Endothelial cell of umbilical vein (primary cell): ENCODE data around the gene MCUR1. TPM values are rescaled to one million over a fixed set of nuclear protein-coding genes. Genes with fewer than 3 reads are reported as not detected.

ENCODE experiments used
- BruUV-seq: library from RNA; stranded (reverse); fragments of 400-500 nt; replicated peaks from 2 replicates; lab custom pipeline; 2021; lab: Mats Ljungman, UMichigan
- CTCF ChIA-PET: fragments of 300-600, 350-600 bp; sonication (Branson Sonifier 250); formaldehyde crosslinking; loops from one replicate; lab custom pipeline; 2021; ENCODE audit warnings: antibody characterized with exemption, inconsistent platforms; lab: Charles Lee
- POLR2A ChIA-PET: fragments of 300-600, 350-600 bp; sonication (Branson Sonifier 250); formaldehyde crosslinking; loops from one replicate; lab custom pipeline; 2021; ENCODE audit warnings: antibody characterized with exemption, inconsistent platforms; lab: Charles Lee
- DNase-seq: peaks from one replicate; pipeline ENCODE4 v3.0.0-alpha.2; 2011; ENCODE audit warnings: low read depth, low spot score
- FAIRE-seq: peaks from 2 replicates; lab custom pipeline; 2011; peaks lifted over from hg19 to GRCh38; lab: Jason Lieb, UNC
- H2AFZ ChIP-seq: 2 replicates; pipeline ENCODE4 v1.6.0; 2012; ENCODE audit warnings: low read depth, low read length, control low read depth, inconsistent platforms
- H3K27ac ChIP-seq: 2 replicates; pipeline ENCODE4 v1.5.1; 2011; ENCODE audit warnings: low read depth, mild to moderate bottlenecking, control low read depth, low read length, moderate library complexity; ENCODE audit not compliant: insufficient read depth
- H3K27me3 ChIP-seq, 2 experiments: 2 replicates each; pipeline versions ENCODE4 v1.6.0 to v1.6.1; 2011; ENCODE audit warnings: low read length in 2 of 2, mixed read lengths in 1 of 2; ENCODE audit not compliant: control insufficient read depth in 2 of 2, insufficient read depth in 2 of 2
- H3K36me3 ChIP-seq, 2 experiments: 2 replicates in 1 of 2; 3 replicates in 1 of 2; pipeline ENCODE4 v1.5.1; 2011; ENCODE audit warnings: low read length in 2 of 2, mild to moderate bottlenecking in 1 of 2, moderate library complexity in 1 of 2; ENCODE audit not compliant: control insufficient read depth in 2 of 2, insufficient read depth in 2 of 2; ENCODE audit errors: extremely low read depth in 1 of 2
- H3K4me1 ChIP-seq: 3 replicates; pipeline ENCODE4 v1.5.1; 2011; ENCODE audit warnings: mild to moderate bottlenecking, low read length; ENCODE audit not compliant: control insufficient read depth, insufficient read depth; ENCODE audit errors: extremely low read depth
- H3K4me2 ChIP-seq: 2 replicates; pipeline ENCODE4 v1.6.1; 2011; ENCODE audit warnings: low read length, control low read depth, mixed read lengths; ENCODE audit not compliant: insufficient read depth
- H3K4me3 ChIP-seq, 3 experiments: fragments of 200-600 bp in 1 of 3; sonication (generic), shearing (Covaris generic) in 1 of 3; replicated peaks in 1 of 3; 2 replicates each; pipeline ENCODE4 v1.5.1; 2011 to 2016; ENCODE audit warnings: control low read depth in 3 of 3, low read length in 3 of 3, mild to moderate bottlenecking in 2 of 3, inconsistent platforms in 1 of 3, low read depth in 1 of 3, moderate library complexity in 1 of 3; ENCODE audit not compliant: insufficient read depth in 1 of 3
- H3K79me2 ChIP-seq: 2 replicates; pipeline ENCODE4 v1.6.0; 2012; ENCODE audit warnings: low read length, inconsistent platforms; ENCODE audit not compliant: control insufficient read depth, insufficient read depth
- H3K9ac ChIP-seq: replicated peaks from 2 replicates; pipeline ENCODE3; 2011; ENCODE audit warnings: low read length, control low read depth; ENCODE audit not compliant: insufficient read depth; ENCODE audit errors: extremely low read depth
- H3K9me1 ChIP-seq: replicated peaks from 3 replicates; pipeline ENCODE4 v1.6.0; 2011; ENCODE audit warnings: mild to moderate bottlenecking, low read length; ENCODE audit not compliant: control insufficient read depth, insufficient read depth; ENCODE audit errors: extremely low read depth
- H3K9me3 ChIP-seq: replicated peaks from 2 replicates; pipeline ENCODE4 v1.5.1; 2012; ENCODE audit warnings: low read length, inconsistent platforms; ENCODE audit not compliant: control insufficient read depth, insufficient read depth
- H4K20me1 ChIP-seq: replicated peaks from 2 replicates; pipeline ENCODE3; 2011; ENCODE audit warnings: mild to moderate bottlenecking, low read length; ENCODE audit not compliant: control insufficient read depth, insufficient read depth; ENCODE audit errors: extremely low read depth
- EZH2 ChIP-seq: IDR thresholded peaks from 2 replicates; pipeline ENCODE4 v1.6.1; 2012; ENCODE audit warnings: borderline replicate concordance, low read depth, mild to moderate bottlenecking, moderate library complexity, low read length, inconsistent platforms; ENCODE audit not compliant: severe bottlenecking
- FOS ChIP-seq: IDR thresholded peaks from 2 replicates; pipeline ENCODE4 v1.6.1; 2011; ENCODE audit warnings: mild to moderate bottlenecking, low read length, moderate library complexity, borderline replicate concordance; ENCODE audit not compliant: insufficient read depth
- GATA2 ChIP-seq: IDR thresholded peaks from 2 replicates; pipeline ENCODE4 v1.7.0; 2011; ENCODE audit warnings: low read depth, mild to moderate bottlenecking, moderate library complexity, mixed read lengths, low read length; ENCODE audit not compliant: insufficient read length, insufficient read depth
- JUN ChIP-seq: IDR thresholded peaks from 2 replicates; pipeline ENCODE4 v1.6.1; 2011; ENCODE audit warnings: borderline replicate concordance, low read depth; ENCODE audit not compliant: insufficient read length, insufficient read depth
- MYC ChIP-seq: IDR thresholded peaks from one replicate; pipeline ENCODE4 v1.6.1; 2011; ENCODE audit warnings: mild to moderate bottlenecking, low read depth, low read length
- POLR2A ChIP-seq: IDR thresholded peaks from 2 replicates; pipeline ENCODE4 v1.6.1; 2012; ENCODE audit warnings: low read depth, mild to moderate bottlenecking, control low read depth, low read length
- POLR2AphosphoS5 ChIP-seq: IDR thresholded peaks from 2 replicates; pipeline ENCODE4 v1.6.1; 2012; ENCODE audit warnings: low read depth, mild to moderate bottlenecking, control low read depth, low read length, moderate library complexity; ENCODE audit not compliant: insufficient read depth
- dilution Hi-C: fragments of 300-500 bp; cut with MboI; formaldehyde crosslinking; loops from one replicate; pipeline ENCODE4 v1.15.0; 2019; ENCODE audit warnings: low sequenced_read_pairs; ENCODE audit not compliant: extremely low pct_ligation_motif_present
- intact Hi-C: fragments of 100-400 bp; cut with micrococcal nuclease; formaldehyde crosslinking; loops from one replicate; pipeline ENCODE4 v1.10.0; 2022
- polyA plus RNA-seq, 4 experiments: library from polyadenylated mRNA; depleted of rRNA in 3 of 4; stranded (reverse) in 3 of 4; unstranded in 1 of 4; fragments of >200 nt; gene quantifications; 2 replicates each; pipeline versions ENCODE4 v1.2.1 to v1.2.3, GENCODE V29; 2011 to 2012; ENCODE audit warnings: missing spikeins in 1 of 4
- total RNA-seq: library from RNA; stranded (reverse); gene quantifications from 2 replicates; pipeline ENCODE4 v1.2.3, GENCODE V29; 2021
- TF ChIP-seq, protein P1 (sequence below), 2 donors: IDR thresholded peaks; 1 replicate in 1 of 2; 2 replicates in 1 of 2; pipeline ENCODE4 v1.5.1; 2011; ENCODE audit warnings: low read length in 2 of 2, mild to moderate bottlenecking in 2 of 2, moderate library complexity in 2 of 2, control low read depth in 1 of 2, inconsistent platforms in 1 of 2, low read depth in 1 of 2; ENCODE audit not compliant: insufficient read depth in 1 of 2; ENCODE audit errors: extremely low read depth in 1 of 2
- TF ChIP-seq, protein P2 (sequence below): IDR thresholded peaks from 2 replicates; pipeline ENCODE4 v1.6.1; 2011; ENCODE audit not compliant: insufficient read depth, insufficient read length

Gene MCUR1
- total and polyA plus RNA-seq, 2 donors (not counting 3 experiments of a cell fraction or from before 2014, with no cell fraction given), result 6.2 to 21.2 TPM

DNA sequence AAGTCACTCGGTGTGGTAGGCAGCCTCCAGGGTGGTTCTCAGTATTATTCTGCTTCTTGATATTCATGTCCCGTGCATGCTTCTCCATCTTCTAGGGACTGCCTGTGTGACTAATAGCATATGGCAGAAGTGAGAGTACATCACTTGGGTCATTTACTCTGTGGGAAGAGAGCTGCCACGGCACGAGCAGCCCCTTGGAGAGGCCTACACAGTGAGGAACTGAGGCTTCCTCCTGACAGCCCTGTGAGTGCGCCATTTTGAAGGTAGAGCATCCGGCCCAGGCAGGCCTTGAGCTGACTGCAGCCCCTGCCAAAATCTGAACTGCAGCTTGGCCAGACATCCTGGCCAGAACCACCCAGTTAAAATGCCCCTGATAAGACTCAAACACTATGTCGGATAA lies 17.3 kb upstream of the MCUR1 start:
- Histone ChIP-seq H3K9me1 (no peaks in the 10 kb centered on the region), H3K79me2 (no peaks in the 10 kb centered on the region), H3K27me3 (peaks cover 0 to 1% of the 10 kb centered on the region in 2 experiments), H3K9ac (no peak overlapping the region), H4K20me1 (no peaks in the 10 kb centered on the region), H3K9me3 (no peaks in the 10 kb centered on the region), H3K4me1 (no peaks in the 10 kb centered on the region), H2AFZ (no peak overlapping the region), H3K36me3 (no peaks in the 10 kb centered on the region), H3K27ac (no peak overlapping the region), H3K4me2 (no peak overlapping the region), H3K4me3 (no peak overlapping the region)
- dilution Hi-C loops (no loop called here), intact Hi-C loops (no loop called here)
- CTCF ChIA-PET, result no interaction called here
- FAIRE-seq (no peak), DNase-seq (no peak)
- TF ChIP-seq FOS, result no peak
- no peak for TF ChIP-seq MYC
- TF ChIP-seq, protein P1, sequence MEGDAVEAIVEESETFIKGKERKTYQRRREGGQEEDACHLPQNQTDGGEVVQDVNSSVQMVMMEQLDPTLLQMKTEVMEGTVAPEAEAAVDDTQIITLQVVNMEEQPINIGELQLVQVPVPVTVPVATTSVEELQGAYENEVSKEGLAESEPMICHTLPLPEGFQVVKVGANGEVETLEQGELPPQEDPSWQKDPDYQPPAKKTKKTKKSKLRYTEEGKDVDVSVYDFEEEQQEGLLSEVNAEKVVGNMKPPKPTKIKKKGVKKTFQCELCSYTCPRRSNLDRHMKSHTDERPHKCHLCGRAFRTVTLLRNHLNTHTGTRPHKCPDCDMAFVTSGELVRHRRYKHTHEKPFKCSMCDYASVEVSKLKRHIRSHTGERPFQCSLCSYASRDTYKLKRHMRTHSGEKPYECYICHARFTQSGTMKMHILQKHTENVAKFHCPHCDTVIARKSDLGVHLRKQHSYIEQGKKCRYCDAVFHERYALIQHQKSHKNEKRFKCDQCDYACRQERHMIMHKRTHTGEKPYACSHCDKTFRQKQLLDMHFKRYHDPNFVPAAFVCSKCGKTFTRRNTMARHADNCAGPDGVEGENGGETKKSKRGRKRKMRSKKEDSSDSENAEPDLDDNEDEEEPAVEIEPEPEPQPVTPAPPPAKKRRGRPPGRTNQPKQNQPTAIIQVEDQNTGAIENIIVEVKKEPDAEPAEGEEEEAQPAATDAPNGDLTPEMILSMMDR (IDR thresholded peaks at IDR 0.05; ENCODE audit: extremely low read depth in 1 of 2, insufficient read depth in 1 of 2, low read depth in 1 of 2, low read length in 2 of 2), result no peak
- TF ChIP-seq POLR2AphosphoS5, result no peak
- TF ChIP-seq, protein P2, sequence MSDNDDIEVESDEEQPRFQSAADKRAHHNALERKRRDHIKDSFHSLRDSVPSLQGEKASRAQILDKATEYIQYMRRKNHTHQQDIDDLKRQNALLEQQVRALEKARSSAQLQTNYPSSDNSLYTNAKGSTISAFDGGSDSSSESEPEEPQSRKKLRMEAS, result no peak
- TF ChIP-seq JUN, result no peak
- TF ChIP-seq EZH2, result no peak
- no peak for TF ChIP-seq GATA2
- TF ChIP-seq POLR2A, result no peak
- no TSS peak for BruUV-seq
- POLR2A ChIA-PET, result no interaction called here
